Parathyroid adenoma (tissue), 2 donors: Measurements from ENCODE around the gene MANEAL.

Experiments
- H2AFZ ChIP-seq: fragments of 300-600 bp; sonication (generic); one replicate; pipeline ENCODE4 v1.7.0; 2017; ENCODE audit warnings: antibody characterized with exemption, mild to moderate bottlenecking
- H3K27ac ChIP-seq: fragments of 300-600 bp; sonication (generic); one replicate; pipeline ENCODE4 v1.7.0; 2017
- H3K27me3 ChIP-seq: fragments of 300-600 bp; sonication (generic); one replicate; pipeline ENCODE4 v1.7.0; 2017; ENCODE audit warnings: low read length; ENCODE audit not compliant: control insufficient read depth, insufficient read depth
- H3K36me3 ChIP-seq: fragments of 300-600 bp; sonication (generic); one replicate; pipeline ENCODE4 v1.7.0; 2017; ENCODE audit warnings: low read length; ENCODE audit not compliant: control insufficient read depth, insufficient read depth
- H3K4me1 ChIP-seq: fragments of 300-600 bp; sonication (generic); one replicate; pipeline ENCODE4 v1.7.0; 2017; ENCODE audit warnings: control low read depth
- H3K4me2 ChIP-seq: fragments of 300-600 bp; sonication (generic); one replicate; pipeline ENCODE4 v1.7.0; 2017; ENCODE audit warnings: low read length
- H3K4me3 ChIP-seq: fragments of 300-600 bp; sonication (generic); one replicate; pipeline ENCODE4 v1.7.0; 2017; ENCODE audit warnings: low read depth, low read length
- H3K79me2 ChIP-seq: fragments of 300-600 bp; sonication (generic); one replicate; pipeline ENCODE4 v1.7.0; 2017; ENCODE audit warnings: control low read depth
- H3K9ac ChIP-seq: fragments of 300-600 bp; sonication (generic); one replicate; pipeline ENCODE4 v1.7.0; 2017; ENCODE audit warnings: mild to moderate bottlenecking
- H3K9me3 ChIP-seq: fragments of 300-600 bp; sonication (generic); one replicate; pipeline ENCODE4 v1.7.0; 2017; ENCODE audit warnings: low read length; ENCODE audit not compliant: control insufficient read depth
- CTCF ChIP-seq: fragments of 300-600 bp; sonication (generic); IDR thresholded peaks from one replicate; pipeline ENCODE4 v1.7.0; 2017; ENCODE audit warnings: antibody characterized with exemption, mild to moderate bottlenecking
- donor health status: primary hyperparathyroidism.

MANEAL gene

GRCh38 chr1:37759451-37759850 is 34.2 kb upstream of the MANEAL start:
- Histone ChIP-seq H2AFZ (no peak overlapping the region), H3K36me3 (no peaks in the 10 kb centered on the region), H3K4me1 (peaks cover 2% of the 10 kb centered on the region), H3K79me2 (no peaks in the 10 kb centered on the region), H3K27ac (no peak overlapping the region), H3K27me3 (no peaks in the 10 kb centered on the region), H3K4me2 (no peak overlapping the region), H3K9me3 (no peaks in the 10 kb centered on the region), H3K4me3 (no peak overlapping the region), H3K9ac (no peak overlapping the region)
- TF ChIP-seq CTCF = no peak

- Histone ChIP-seq H3K36me3 (no peaks in the 10 kb centered on the region), H3K27me3 (peaks cover 3% of the 10 kb centered on the region), H2AFZ (no peak overlapping the region), H3K4me3 (no peak overlapping the region), H3K4me1 (no peaks in the 10 kb centered on the region), H3K79me2 (no peaks in the 10 kb centered on the region), H3K9me3 (no peaks in the 10 kb centered on the region), H3K27ac (no peak overlapping the region), H3K9ac (no peak overlapping the region), H3K4me2 (no peak overlapping the region)
- TF ChIP-seq CTCF = no peak
Observed at GRCh38 chr1:37761416-37762095, 32.1 kb upstream of the MANEAL start.

- no peak for TF ChIP-seq CTCF
- H3K27ac ChIP-seq = no peak overlapping the region
- H3K4me3 ChIP-seq = no peak overlapping the region
- H3K9me3 ChIP-seq = no peaks in the 10 kb centered on the region
- no peaks in the 10 kb centered on the region for H3K79me2 ChIP-seq
- no peak overlapping the region for H3K9ac ChIP-seq
- H3K4me2 ChIP-seq = no peak overlapping the region
- no peaks in the 10 kb centered on the region for H3K4me1 ChIP-seq
- H2AFZ ChIP-seq = no peak overlapping the region
- H3K27me3 ChIP-seq = peaks cover 3% of the 10 kb centered on the region
- H3K36me3 ChIP-seq = no peaks in the 10 kb centered on the region
Observed at GRCh38 chr1:37762516-37762915, 31.1 kb upstream of the MANEAL start.

GRCh38 chr1:37763791-37764413 is 29.7 kb upstream of the MANEAL start:
- Histone ChIP-seq H2AFZ (no peak overlapping the region), H3K27me3 (peaks cover 3% of the 10 kb centered on the region), H3K4me1 (no peaks in the 10 kb centered on the region), H3K4me3 (no peak overlapping the region), H3K9me3 (no peaks in the 10 kb centered on the region), H3K27ac (no peak overlapping the region), H3K36me3 (no peaks in the 10 kb centered on the region), H3K79me2 (no peaks in the 10 kb centered on the region), H3K9ac (no peak overlapping the region), H3K4me2 (no peak overlapping the region)
- TF ChIP-seq CTCF = no peak

- H3K4me1 ChIP-seq = no peaks in the 10 kb centered on the region
- no peaks in the 10 kb centered on the region for H3K36me3 ChIP-seq
- peaks cover 3% of the 10 kb centered on the region for H3K27me3 ChIP-seq
- TF ChIP-seq CTCF = no peak
- H3K9ac ChIP-seq = no peak overlapping the region
- no peak overlapping the region for H2AFZ ChIP-seq
- no peak overlapping the region for H3K4me3 ChIP-seq
- no peak overlapping the region for H3K27ac ChIP-seq
- no peaks in the 10 kb centered on the region for H3K9me3 ChIP-seq
- no peaks in the 10 kb centered on the region for H3K79me2 ChIP-seq
- H3K4me2 ChIP-seq = no peak overlapping the region
Observed at GRCh38 chr1:37764414-37764825, 29.2 kb upstream of the MANEAL start.
